Prostate gland (tissue), 2 donors: ENCODE results near the gene INSIG1. TPM values are rescaled to one million over a fixed set of nuclear protein-coding genes. Genes with fewer than 3 reads are reported as not detected.

Experiments
- DNase-seq: peaks from one replicate; pipeline ENCODE4 v3.0.0-alpha.2; 2019; ENCODE audit warnings: low spot score
- H3K27ac ChIP-seq, 2 donors: fragments of 200-600 bp; sonication (generic); 2 replicates each; pipeline ENCODE4 v1.5.1; 2017 to 2019
- H3K27me3 ChIP-seq: fragments of 200-600 bp; sonication (generic); replicated peaks from 2 replicates; pipeline ENCODE4 v1.5.1; 2019; ENCODE audit not compliant: insufficient read depth
- H3K36me3 ChIP-seq, 2 donors: fragments of 200-600 bp; sonication (generic); 1 replicate in 1 of 2; 2 replicates in 1 of 2; pipeline versions ENCODE4 v1.5.1 to v1.8.1; 2017 to 2019
- H3K4me1 ChIP-seq: fragments of 200-600 bp; sonication (generic); replicated peaks from 2 replicates; pipeline ENCODE4 v1.5.1; 2019
- H3K4me3 ChIP-seq, 2 donors: fragments of 200-600 bp; sonication (generic); 2 replicates each; pipeline ENCODE4 v1.5.1; 2017 to 2019
- H3K9me3 ChIP-seq: fragments of 200-600 bp; sonication (generic); 2 replicates; pipeline ENCODE4 v1.5.1; 2017
- CTCF ChIP-seq, 4 experiments: fragments of 200-600 bp in 2 of 4; fragments of 450-650 bp in 2 of 4; sonication (generic) in 2 of 4; IDR thresholded peaks; 1 replicate in 3 of 4; 2 replicates in 1 of 4; pipeline ENCODE4 v1.5.1; 2016 to 2019; ENCODE audit warnings: antibody characterized with exemption in 4 of 4, mild to moderate bottlenecking in 2 of 4, moderate library complexity in 2 of 4
- POLR2A ChIP-seq: fragments of 450-650 bp; IDR thresholded peaks from one replicate; pipeline ENCODE4 v1.6.1; 2016; ENCODE audit warnings: antibody characterized with exemption, mild to moderate bottlenecking
- POLR2AphosphoS5 ChIP-seq: sonication (generic); formaldehyde crosslinking; IDR thresholded peaks from one replicate; pipeline ENCODE4 v1.6.1; 2017; ENCODE audit warnings: antibody characterized with exemption
- WGBS: methylation state at CpG from one replicate; pipeline ENCODE4 v1.1.5; 2018; 5-methylcytosine and 5-hydroxymethylcytosine counted together
- intact Hi-C: fragments of 100-400 bp; cut with DNase I; formaldehyde crosslinking; loops from one replicate; pipeline ENCODE4 v1.14.2; 2022
- total RNA-seq, 2 donors: library from RNA; depleted of rRNA; stranded (reverse); fragments of >200 nt; gene quantifications; one replicate each; pipeline ENCODE4 v1.1.0, GENCODE V29; 2016

Gene INSIG1
- total RNA-seq, 2 donors from 2014 or later = 60.5 to 112 TPM

- H3K27ac ChIP-seq = no peak overlapping the region
- intact Hi-C loops = no loop called here
- 66% methylated on average over 9 of the region's 9 CpGs for WGBS
- no peaks in the 10 kb centered on the region for H3K36me3 ChIP-seq
- no peaks in the 10 kb centered on the region for H3K4me1 ChIP-seq
- no peaks in the 10 kb centered on the region for H3K27me3 ChIP-seq
- no peaks in the 10 kb centered on the region for H3K9me3 ChIP-seq
- H3K4me3 ChIP-seq = no peak overlapping the region
- DNase-seq = no peak
- TF ChIP-seq CTCF (IDR thresholded peaks at IDR 0.05) = no peak
- no peak for TF ChIP-seq POLR2A
- no peak for TF ChIP-seq POLR2AphosphoS5
Observed at GRCh38 chr7:155326385-155326784, 28.7 kb downstream of the INSIG1 start.

- intact Hi-C loops = no loop called here
- Histone ChIP-seq H3K27ac (no peak overlapping the region), H3K36me3 (no peaks in the 10 kb centered on the region), H3K9me3 (no peaks in the 10 kb centered on the region), H3K4me3 (no peak overlapping the region), H3K27me3 (no peaks in the 10 kb centered on the region), H3K4me1 (no peaks in the 10 kb centered on the region)
- WGBS = 79% methylated on average over 13 of the region's 13 CpGs
- TF ChIP-seq CTCF (IDR thresholded peaks at IDR 0.05) (no peak), POLR2A (no peak)
- no peak for DNase-seq
Observed at GRCh38 chr7:155327590-155328320, 30.1 kb downstream of the INSIG1 start.

GRCh38 chr7:155329225-155329624 lies 31.5 kb downstream of the INSIG1 start:
- H3K4me1 ChIP-seq = no peaks in the 10 kb centered on the region
- no peak overlapping the region for H3K27ac ChIP-seq
- DNase-seq = no peak
- intact Hi-C loops = no loop called here
- H3K36me3 ChIP-seq = no peaks in the 10 kb centered on the region
- H3K27me3 ChIP-seq = peaks cover 3% of the 10 kb centered on the region
- H3K4me3 ChIP-seq = no peak overlapping the region
- whole genome bisulfite sequencing = no CpG with 5 or more reads among the region's 5 CpGs
- TF ChIP-seq POLR2AphosphoS5 = no peak
- no peak for TF ChIP-seq POLR2A
- TF ChIP-seq CTCF (IDR thresholded peaks at IDR 0.05) = no peak
- no peaks in the 10 kb centered on the region for H3K9me3 ChIP-seq

GRCh38 chr7:155331396-155331795 lies 33.7 kb downstream of the INSIG1 start:
- H3K36me3 ChIP-seq = no peaks in the 10 kb centered on the region
- no peak overlapping the region for H3K4me3 ChIP-seq
- DNase-seq = no peak
- 44% methylated on average over 4 of the region's 4 CpGs for WGBS
- H3K27ac ChIP-seq = no peak overlapping the region
- H3K9me3 ChIP-seq = no peaks in the 10 kb centered on the region
- no peaks in the 10 kb centered on the region for H3K4me1 ChIP-seq
- TF ChIP-seq CTCF (IDR thresholded peaks at IDR 0.05) (no peak), POLR2AphosphoS5 (no peak), POLR2A (no peak)
- intact Hi-C loops = no loop called here
- H3K27me3 ChIP-seq = peaks cover 3% of the 10 kb centered on the region
